Measurements from ENCODE around the gene UGT1A3. TPM values are rescaled to one million over a fixed set of nuclear protein-coding genes. Genes with fewer than 3 reads are reported as not detected.
A peak's percentile ranks its signal among the peaks of the same experiment; 100 is the strongest.

UGT1A3 gene
- total RNA-seq, 2 experiments from 2014 or later = not detected

- H3K27ac Mint-ChIP-seq = no peak overlapping the region
- Histone ChIP-seq H3K4me3 (ENCODE audit: low read length) (no peak overlapping the region), H3K27ac (ENCODE audit: low read depth in 1 of 2, low read length in 2 of 2) (no peak overlapping the region), H3K27me3 (ENCODE audit: control insufficient read depth in 1 of 2, insufficient read depth in 2 of 2, low read length in 2 of 2) (peaks cover 0 to 2% of the 10 kb centered on the region in 2 experiments), H3K4me1 (ENCODE audit: insufficient read depth, low read length) (no peaks in the 10 kb centered on the region), H3K9me3 (ENCODE audit: control insufficient read depth in 1 of 2, insufficient read depth in 1 of 2, low read length in 2 of 2) (peaks cover 0 to 8% of the 10 kb centered on the region in 2 experiments), H3K36me3 (ENCODE audit: insufficient read depth, low read length) (no peaks in the 10 kb centered on the region)
- CTCF ChIA-PET = no interaction called here
- POLR2A ChIA-PET = no interaction called here
- H3K27me3 Mint-ChIP-seq = peaks cover 4% of the 10 kb centered on the region
- no peak overlapping the region for H3K4me3 Mint-ChIP-seq
- intact Hi-C loops (cut with DNase I, micrococcal nuclease) = no loop called here
- H3K9me3 Mint-ChIP-seq = no peaks in the 10 kb centered on the region
- H3K4me1 Mint-ChIP-seq (ENCODE audit: low read depth) = no peaks in the 10 kb centered on the region
- peak in 1 of 14 experiments; percentile 25 for DNase-seq
- no peaks in the 10 kb centered on the region for H3K36me3 Mint-ChIP-seq (ENCODE audit: low read depth)
- TF ChIP-seq CTCF (IDR thresholded peaks at IDR 0.05) = no peak
- ATAC-seq (ENCODE audit: poor library complexity) = no peak
These were observed 93.4 kb downstream of the UGT1A3 start for GRCh38 chr2:233822101-233822771.

Other genes starting within 250 kb of the UGT1A3 start
- gene USP40, start 162.3 kb upstream of the UGT1A3 start, total RNA-seq = 1 to 10 TPM; 7.2 to 8.7 TPM
- gene UGT1A8, start 111.4 kb upstream of the UGT1A3 start, total RNA-seq = not detected
- gene UGT1A10, start 92.6 kb upstream of the UGT1A3 start, total RNA-seq = not detected
- not detected for gene UGT1A9, start 57.1 kb upstream of the UGT1A3 start, total RNA-seq
- gene UGT1A7, start 47.1 kb upstream of the UGT1A3 start, total RNA-seq = not detected
- gene UGT1A6, start 36.2 kb upstream of the UGT1A3 start, total RNA-seq = not detected
- gene UGT1A5, start 16.1 kb upstream of the UGT1A3 start, total RNA-seq = not detected
- not detected for gene UGT1A4, start 10.3 kb upstream of the UGT1A3 start, total RNA-seq
- gene UGT1A1, start 31.2 kb downstream of the UGT1A3 start, total RNA-seq = not detected
- gene MROH2A, start 49.3 kb downstream of the UGT1A3 start, total RNA-seq = not detected
- under 1 TPM; 0.22 to 0.25 TPM for gene HJURP, start 125.5 kb downstream of the UGT1A3 start, total RNA-seq
- not detected for gene TRPM8, start 188.3 kb downstream of the UGT1A3 start, total RNA-seq